Tibial artery (tissue), 4 donors: ENCODE data around the gene POMGNT1.

Experiments
- DNase-seq, 2 donors: peaks; one replicate each; pipeline ENCODE4 v3.0.0-alpha.2; 2019
- H3K27ac ChIP-seq, 2 donors: fragments of 200-600 bp; sonication (generic) in 1 of 2; 1 replicate in 1 of 2; 2 replicates in 1 of 2; pipeline ENCODE4 v1.5.1; 2018 to 2019; ENCODE audit warnings: mild to moderate bottlenecking in 1 of 2
- H3K27me3 ChIP-seq, 2 donors: fragments of 200-600 bp; sonication (generic) in 1 of 2; one replicate each; pipeline versions ENCODE4 v1.5.1 to v1.6.0; 2016 to 2019
- H3K36me3 ChIP-seq, 3 donors: fragments of 200-600 bp; sonication (generic) in 2 of 3; one replicate each; pipeline ENCODE4 v1.5.1; 2016 to 2019; ENCODE audit warnings: mild to moderate bottlenecking in 2 of 3
- H3K4me1 ChIP-seq, 4 donors: fragments of 200-600 bp; sonication (generic) in 2 of 4; 1 replicate in 3 of 4; 2 replicates in 1 of 4; pipeline ENCODE4 v1.5.1; 2016 to 2019
- H3K4me3 ChIP-seq, 2 donors: fragments of 200-600 bp; sonication (generic) in 1 of 2; 1 replicate in 1 of 2; 2 replicates in 1 of 2; pipeline ENCODE4 v1.5.1; 2018 to 2019; ENCODE audit warnings: mild to moderate bottlenecking in 2 of 2
- H3K9me3 ChIP-seq, 3 donors: fragments of 200-600 bp; sonication (generic) in 1 of 3; one replicate each; pipeline ENCODE4 v1.5.1; 2016 to 2019
- intact Hi-C: fragments of 100-400 bp; cut with DNase I; formaldehyde crosslinking; loops from one replicate; pipeline ENCODE4 v1.15.0; 2023; ENCODE audit warnings: low total_unique reads
- TF ChIP-seq, protein P1 (sequence below), 2 experiments: fragments of 200-600 bp in 1 of 2; fragments of 450-650 bp in 1 of 2; IDR thresholded peaks; one replicate each; pipeline ENCODE4 v1.5.1; 2017 to 2019; ENCODE audit warnings: antibody characterized with exemption in 2 of 2, mild to moderate bottlenecking in 1 of 2, moderate library complexity in 1 of 2

The POMGNT1 gene

DNA sequence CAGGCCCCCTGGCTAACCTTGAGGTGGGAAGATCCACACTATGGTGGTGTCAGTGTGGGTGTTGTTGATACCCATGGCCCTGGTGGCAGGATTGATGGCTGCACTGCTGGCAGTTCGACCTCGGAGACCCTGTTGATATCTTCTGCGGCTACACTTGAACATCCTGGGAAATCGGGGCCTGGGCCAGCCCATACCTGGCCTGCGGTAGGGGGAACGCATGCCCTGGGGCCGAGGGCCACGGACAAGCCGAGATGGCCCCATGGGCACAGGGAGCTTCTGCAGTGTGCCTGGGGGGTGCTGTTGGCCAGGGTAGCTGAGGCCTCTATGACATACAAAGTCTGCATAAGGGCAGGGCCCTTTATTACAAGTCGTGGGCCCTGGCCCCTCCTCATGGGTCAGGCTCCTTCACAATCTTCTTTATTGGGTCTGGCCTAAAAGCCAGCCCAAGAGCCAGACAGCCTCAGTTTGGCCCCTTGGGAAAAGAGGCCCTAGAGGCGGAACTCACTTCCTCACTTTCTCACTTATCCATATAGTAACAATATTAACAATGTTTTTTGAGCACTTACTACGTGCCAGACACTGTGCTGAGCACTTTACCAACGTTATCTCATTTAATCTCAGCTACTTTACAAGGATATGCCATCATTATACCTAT, 21.9 kb downstream of the POMGNT1 start, which contains the start of gene P3R3URF:
Gene P3R3URF (minus strand): TSS at position 278 of the 655 bp plus-strand sequence. CDS start 17 bp downstream, at position 261.
- Histone ChIP-seq H3K27me3 (no peaks in the 10 kb centered on the region), H3K4me3 (no peak within 1 kb of the TSS), H3K36me3 (no peaks in the 10 kb centered on the region), H3K4me1 (peaks cover 0 to 45% (median 28%) of the 10 kb centered on the region in 4 donors), H3K27ac (peak within 1 kb of the TSS; percentile 71 to 78), H3K9me3 (no peaks in the 10 kb centered on the region)
- no peak for DNase-seq
- intact Hi-C loops = no loop called here
- TF ChIP-seq, protein P1, sequence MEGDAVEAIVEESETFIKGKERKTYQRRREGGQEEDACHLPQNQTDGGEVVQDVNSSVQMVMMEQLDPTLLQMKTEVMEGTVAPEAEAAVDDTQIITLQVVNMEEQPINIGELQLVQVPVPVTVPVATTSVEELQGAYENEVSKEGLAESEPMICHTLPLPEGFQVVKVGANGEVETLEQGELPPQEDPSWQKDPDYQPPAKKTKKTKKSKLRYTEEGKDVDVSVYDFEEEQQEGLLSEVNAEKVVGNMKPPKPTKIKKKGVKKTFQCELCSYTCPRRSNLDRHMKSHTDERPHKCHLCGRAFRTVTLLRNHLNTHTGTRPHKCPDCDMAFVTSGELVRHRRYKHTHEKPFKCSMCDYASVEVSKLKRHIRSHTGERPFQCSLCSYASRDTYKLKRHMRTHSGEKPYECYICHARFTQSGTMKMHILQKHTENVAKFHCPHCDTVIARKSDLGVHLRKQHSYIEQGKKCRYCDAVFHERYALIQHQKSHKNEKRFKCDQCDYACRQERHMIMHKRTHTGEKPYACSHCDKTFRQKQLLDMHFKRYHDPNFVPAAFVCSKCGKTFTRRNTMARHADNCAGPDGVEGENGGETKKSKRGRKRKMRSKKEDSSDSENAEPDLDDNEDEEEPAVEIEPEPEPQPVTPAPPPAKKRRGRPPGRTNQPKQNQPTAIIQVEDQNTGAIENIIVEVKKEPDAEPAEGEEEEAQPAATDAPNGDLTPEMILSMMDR (IDR thresholded peaks at IDR 0.05) = no peak

DNA sequence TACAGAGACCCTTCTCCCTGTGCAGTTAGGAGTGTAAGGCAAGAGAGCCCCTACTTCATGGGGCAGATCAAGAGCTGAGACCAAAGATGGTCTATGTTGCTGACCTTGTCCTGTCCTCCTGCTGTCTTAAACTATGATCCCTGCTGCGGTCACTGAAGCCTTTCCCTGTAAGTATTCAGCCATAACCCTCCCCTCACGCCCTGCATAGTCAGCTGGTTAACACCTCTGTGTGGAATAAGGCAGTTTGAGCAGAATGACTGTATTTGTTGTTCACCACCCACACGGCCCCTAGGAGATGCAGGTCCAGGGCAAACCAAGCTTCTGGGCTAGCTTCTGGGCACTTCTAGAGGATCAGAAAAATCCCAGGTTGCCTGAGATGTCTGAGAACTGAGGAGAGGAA, 23.0 kb downstream of the POMGNT1 start:
- H3K27me3 ChIP-seq = no peaks in the 10 kb centered on the region
- intact Hi-C loops = loop anchor here (2.0 kb wide), 1 partner anchor 42 kb away; the partner anchor contains the start of gene PIK3R3
- no peak overlapping the region for H3K4me3 ChIP-seq
- H3K4me1 ChIP-seq = peaks cover 0 to 47% (median 29%) of the 10 kb centered on the region in 4 donors
- H3K9me3 ChIP-seq = no peaks in the 10 kb centered on the region
- H3K36me3 ChIP-seq = no peaks in the 10 kb centered on the region
- TF ChIP-seq, protein P1 (IDR thresholded peaks at IDR 0.05) = no peak
- H3K27ac ChIP-seq = peak overlapping the region; percentile 71 to 78
- DNase-seq = no peak

GRCh38 chr1:46174448-46175231, 23.6 kb downstream of the POMGNT1 start, which contains the start of gene TSPAN1:
TSS of gene TSPAN1 (plus strand) at chr1:46175087. CDS start at chr1:46181108, 6,021 bp downstream.
- intact Hi-C loops = loop anchor here (2.0 kb wide), 1 partner anchor 42 kb away; the partner anchor contains the start of gene PIK3R3
- Histone ChIP-seq H3K4me3 (no peak within 1 kb of the TSS), H3K27me3 (no peaks in the 10 kb centered on the region), H3K27ac (peak within 1 kb of the TSS; percentile 71 to 78), H3K4me1 (peaks cover 0 to 41% (median 29%) of the 10 kb centered on the region in 4 donors), H3K9me3 (no peaks in the 10 kb centered on the region), H3K36me3 (no peaks in the 10 kb centered on the region)
- TF ChIP-seq, protein P1 (IDR thresholded peaks at IDR 0.05) = no peak
- DNase-seq = peak; percentile 68 to 90

- Histone ChIP-seq H3K27ac (peak overlapping the region in 1 of 2 donors; percentile 71), H3K36me3 (no peaks in the 10 kb centered on the region), H3K4me1 (peaks cover 0 to 36% (median 26%) of the 10 kb centered on the region in 4 donors), H3K4me3 (no peak overlapping the region), H3K9me3 (no peaks in the 10 kb centered on the region), H3K27me3 (peaks cover 0 to 4% of the 10 kb centered on the region in 2 donors)
- intact Hi-C loops = no loop called here
- TF ChIP-seq, protein P1 (IDR thresholded peaks at IDR 0.05) = no peak
- DNase-seq = no peak
Observed at GRCh38 chr1:46173361-46173856, 24.8 kb downstream of the POMGNT1 start.

DNA sequence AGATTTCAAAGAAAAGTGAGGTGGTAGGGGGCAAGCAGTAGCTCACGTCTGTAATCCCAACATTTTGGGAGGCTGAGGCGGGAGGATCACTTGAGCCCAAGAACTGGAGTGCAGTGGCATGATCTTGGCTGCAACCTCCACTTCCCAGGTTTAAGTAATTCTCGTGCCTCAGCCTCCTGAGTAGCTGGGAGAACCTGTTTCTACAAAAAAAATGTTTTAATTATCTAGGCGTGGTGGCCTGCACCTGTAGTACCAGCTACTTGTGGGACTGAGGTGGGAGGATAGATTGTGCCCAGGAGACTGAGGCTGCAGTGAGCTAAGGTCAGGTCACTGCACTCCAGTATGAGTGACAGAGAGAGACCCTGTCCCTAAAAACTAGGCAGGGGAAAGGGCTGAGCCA, 25.9 kb downstream of the POMGNT1 start:
- peaks cover 0 to 9% of the 10 kb centered on the region in 2 donors for H3K27me3 ChIP-seq
- peaks cover 0 to 37% (median 26%) of the 10 kb centered on the region in 4 donors for H3K4me1 ChIP-seq
- H3K4me3 ChIP-seq = no peak overlapping the region
- H3K9me3 ChIP-seq = no peaks in the 10 kb centered on the region
- DNase-seq = no peak
- H3K27ac ChIP-seq = no peak overlapping the region
- TF ChIP-seq, protein P1 (IDR thresholded peaks at IDR 0.05) = no peak
- H3K36me3 ChIP-seq = no peaks in the 10 kb centered on the region
- intact Hi-C loops = no loop called here
